CD14-positive monocyte (primary cell): ENCODE measurements around the gene PRF1. TPM values are rescaled to one million over a fixed set of nuclear protein-coding genes. Genes with fewer than 3 reads are reported as not detected.

Source experiments
- DNase-seq, 3 donors: peaks; one replicate each; pipeline ENCODE4 v3.0.0-alpha.2; 2011 to 2022
- H2AFZ ChIP-seq: 2 replicates; pipeline ENCODE4 v1.6.0; 2012; ENCODE audit warnings: mild to moderate bottlenecking, low read depth, low read length, inconsistent platforms; ENCODE audit not compliant: insufficient read depth, poor library complexity, severe bottlenecking
- H3K27ac ChIP-seq, 2 donors: 1 replicate in 1 of 2; 2 replicates in 1 of 2; pipeline ENCODE4 v1.5.1; 2012 to 2013; ENCODE audit warnings: low read length in 2 of 2, control low read depth in 1 of 2, inconsistent platforms in 1 of 2, low read depth in 1 of 2, mild to moderate bottlenecking in 1 of 2
- H3K27me3 ChIP-seq, 2 donors: one replicate each; pipeline versions ENCODE4 v1.6.0 to v1.6.1; 2011 to 2013; ENCODE audit warnings: low read length in 2 of 2; ENCODE audit not compliant: control insufficient read depth in 2 of 2, insufficient read depth in 2 of 2
- H3K36me3 ChIP-seq, 2 donors: replicated peaks in 1 of 2; 1 replicate in 1 of 2; 2 replicates in 1 of 2; pipeline versions ENCODE4 v1.5.1 to v1.6.1; 2012 to 2013; ENCODE audit warnings: low read length in 2 of 2, control low read depth in 1 of 2, inconsistent platforms in 1 of 2, mild to moderate bottlenecking in 1 of 2; ENCODE audit not compliant: insufficient read depth in 2 of 2, control insufficient read depth in 1 of 2
- H3K4me1 ChIP-seq, 2 donors: 1 replicate in 1 of 2; 2 replicates in 1 of 2; pipeline versions ENCODE4 v1.5.1 to v1.6.1; 2012 to 2013; ENCODE audit warnings: low read length in 2 of 2, control low read depth in 1 of 2, inconsistent platforms in 1 of 2, mild to moderate bottlenecking in 1 of 2, moderate library complexity in 1 of 2; ENCODE audit not compliant: insufficient read depth in 2 of 2, control insufficient read depth in 1 of 2
- H3K4me2 ChIP-seq: replicated peaks from 2 replicates; pipeline ENCODE3; 2012; ENCODE audit warnings: low read length, moderate library complexity, mild to moderate bottlenecking; ENCODE audit not compliant: poor library complexity, severe bottlenecking; ENCODE audit errors: extremely low read depth
- H3K4me3 ChIP-seq, 3 experiments: fragments of 200-600 bp in 1 of 3; sonication (generic) in 1 of 3; replicated peaks in 1 of 3; 1 replicate in 2 of 3; 2 replicates in 1 of 3; pipeline ENCODE4 v1.5.1; 2011 to 2013; ENCODE audit warnings: low read length in 3 of 3, mild to moderate bottlenecking in 3 of 3, control low read depth in 2 of 3, low read depth in 2 of 3, inconsistent platforms in 1 of 3, moderate library complexity in 1 of 3
- H3K79me2 ChIP-seq: 2 replicates; pipeline ENCODE4 v1.6.0; 2012; ENCODE audit warnings: mild to moderate bottlenecking, control low read depth, inconsistent platforms, low read length, moderate library complexity; ENCODE audit not compliant: insufficient read depth
- H3K9ac ChIP-seq: 2 replicates; pipeline ENCODE4 v1.6.0; 2017; ENCODE audit warnings: low read length, mild to moderate bottlenecking; ENCODE audit not compliant: insufficient read depth, poor library complexity, severe bottlenecking
- H3K9me3 ChIP-seq, 2 donors: replicated peaks in 1 of 2; 1 replicate in 1 of 2; 2 replicates in 1 of 2; pipeline versions ENCODE4 v1.5.1 to v1.6.1; 2012 to 2013; ENCODE audit warnings: low read length in 2 of 2, control low read depth in 1 of 2; ENCODE audit not compliant: control insufficient read depth in 1 of 2, insufficient read depth in 1 of 2
- H4K20me1 ChIP-seq: 2 replicates; pipeline ENCODE4 v1.6.0; 2012; ENCODE audit warnings: mild to moderate bottlenecking, low read length, control low read depth, moderate library complexity; ENCODE audit not compliant: insufficient read depth
- H3K27ac Mint-ChIP-seq, 7 donors: one replicate each; pipeline ENCODE4 v1.8.0; 2020; ENCODE audit warnings: mild to moderate bottlenecking in 7 of 7, mixed read lengths in 7 of 7, moderate library complexity in 6 of 7, inconsistent platforms in 2 of 7
- H3K27me3 Mint-ChIP-seq, 3 donors: one replicate each; pipeline ENCODE4 v1.8.0; 2021 to 2022; ENCODE audit warnings: low read depth in 3 of 3, mild to moderate bottlenecking in 3 of 3, mixed read lengths in 3 of 3, moderate library complexity in 3 of 3, inconsistent platforms in 1 of 3
- H3K36me3 Mint-ChIP-seq, 2 donors: one replicate each; pipeline ENCODE4 v1.8.0; 2020; ENCODE audit warnings: mixed read lengths in 2 of 2, inconsistent platforms in 1 of 2, mild to moderate bottlenecking in 1 of 2
- H3K4me1 Mint-ChIP-seq: one replicate; pipeline ENCODE4 v1.8.0; 2020; ENCODE audit warnings: mild to moderate bottlenecking, mixed read lengths
- H3K4me3 Mint-ChIP-seq, 2 donors: one replicate each; pipeline ENCODE4 v1.8.0; 2020; ENCODE audit warnings: mild to moderate bottlenecking in 2 of 2, mixed read lengths in 2 of 2, moderate library complexity in 1 of 2
- H3K9me3 Mint-ChIP-seq, 7 donors: one replicate each; pipeline ENCODE4 v1.8.0; 2020 to 2022; ENCODE audit warnings: mixed read lengths in 7 of 7, mild to moderate bottlenecking in 6 of 7, moderate library complexity in 6 of 7, inconsistent platforms in 2 of 7
- WGBS: methylation state at CpG from one replicate; pipeline ENCODE4 v1.1.5; 2013; ENCODE audit warnings: missing lambda C conversion rate; ENCODE audit not compliant: insufficient coverage; 5-methylcytosine and 5-hydroxymethylcytosine counted together
- intact Hi-C, 2 donors: fragments of 100-400 bp; cut with micrococcal nuclease; formaldehyde crosslinking; loops; one replicate each; pipeline versions ENCODE4 v1.15.0 to v1.15.1; 2023
- polyA plus RNA-seq, 3 donors: library from polyadenylated mRNA; depleted of rRNA in 1 of 3; unstranded in 2 of 3; stranded (reverse) in 1 of 3; fragments of 300-500 nt in 2 of 3; fragments of >200 nt in 1 of 3; fragmentation: Illumina TruSeq in 2 of 3; gene quantifications; 1 replicate in 2 of 3; 2 replicates in 1 of 3; pipeline ENCODE4 v1.2.3, GENCODE V29; 2012 to 2021
- TF ChIP-seq, protein P1 (sequence below): fragments of 200-600 bp; IDR thresholded peaks from one replicate; pipeline ENCODE4 v1.8.0; 2022; ENCODE audit warnings: antibody characterized with exemption, mild to moderate bottlenecking

The PRF1 gene
- polyA plus RNA-seq, 3 donors: 0.09 to 2.7 (median 2.4) TPM

DNA sequence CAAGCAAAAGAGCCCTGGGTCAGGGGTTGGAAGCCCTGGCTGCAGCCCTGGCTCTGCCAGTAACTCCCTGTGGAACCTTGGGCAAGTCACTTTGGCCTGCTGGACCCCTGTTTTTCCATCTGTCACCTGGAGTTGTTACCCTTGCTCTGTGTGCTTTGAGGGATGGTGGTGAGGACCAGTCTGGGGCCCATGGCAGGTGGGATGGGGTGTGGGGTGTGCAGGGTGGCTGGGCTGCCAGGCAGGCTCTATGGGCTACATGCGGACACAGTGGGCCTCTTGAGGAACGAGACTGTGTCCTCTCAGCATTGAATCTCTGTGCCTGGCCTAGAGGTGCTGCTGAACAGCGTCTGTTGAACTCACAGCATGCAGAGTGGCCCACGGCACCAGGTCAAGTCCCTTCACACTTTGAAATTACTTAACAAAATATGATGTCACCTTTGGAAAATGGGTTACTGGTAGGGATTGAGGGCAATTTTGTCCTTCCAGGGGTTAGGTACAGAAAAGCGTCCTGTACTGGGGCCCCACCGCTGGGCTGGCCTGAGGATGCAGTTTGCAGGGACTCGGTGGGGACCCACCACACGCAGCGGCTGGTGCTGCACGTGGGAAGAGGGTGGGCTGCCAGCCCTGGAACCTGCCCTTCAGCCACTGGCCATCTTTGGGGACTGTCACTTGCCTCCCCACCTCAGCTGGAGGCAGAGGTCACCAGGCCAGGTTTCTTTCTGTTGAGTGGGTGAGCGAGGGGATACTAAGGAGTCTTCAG lies 45.3 kb downstream of the PRF1 start:
- WGBS: 100% methylated on average over 7 of the region's 11 CpGs

DNA sequence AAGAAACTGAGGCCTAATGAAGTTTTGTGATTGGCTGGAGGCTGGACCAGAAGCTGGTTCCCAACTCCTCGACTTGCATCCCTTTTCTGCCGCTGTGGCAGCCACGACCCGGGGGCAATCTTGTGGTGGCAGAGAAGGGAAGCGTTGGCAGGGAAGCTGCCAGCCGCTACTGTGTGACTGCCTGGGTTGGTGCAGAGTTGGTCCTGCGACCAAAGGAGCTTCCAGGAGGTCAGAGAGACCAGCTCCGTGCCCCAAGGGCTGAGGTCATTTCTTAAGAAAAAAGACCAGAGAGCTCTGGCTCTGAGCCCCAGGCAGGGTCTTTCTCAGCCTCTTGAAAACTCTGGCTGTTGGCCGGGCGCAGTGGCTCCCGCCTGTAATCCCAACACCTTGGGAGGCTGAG lies 47.2 kb downstream of the PRF1 start:
- no peak overlapping the region for H3K9ac ChIP-seq
- Mint-ChIP-seq H3K36me3 (no peaks in the 10 kb centered on the region), H3K4me3 (no peak overlapping the region), H3K9me3 (no peaks in the 10 kb centered on the region), H3K27ac (no peak overlapping the region), H3K4me1 (peaks cover 12% of the 10 kb centered on the region), H3K27me3 (peaks cover 1 to 7% (median 6%) of the 10 kb centered on the region in 3 donors)
- H3K4me1 ChIP-seq: peaks cover 8% of the 10 kb centered on the region in 2 donors
- no peaks in the 10 kb centered on the region for H3K27me3 ChIP-seq
- no peak overlapping the region for H3K4me3 ChIP-seq
- 61% methylated on average over 11 of the region's 11 CpGs for WGBS
- DNase-seq: no peak
- no peaks in the 10 kb centered on the region for H3K79me2 ChIP-seq
- H3K4me2 ChIP-seq: no peak overlapping the region
- intact Hi-C loops: no loop called here
- H3K27ac ChIP-seq: no peak overlapping the region
- H3K36me3 ChIP-seq: no peaks in the 10 kb centered on the region
- no peaks in the 10 kb centered on the region for H4K20me1 ChIP-seq
- H2AFZ ChIP-seq: no peak overlapping the region
- H3K9me3 ChIP-seq: no peaks in the 10 kb centered on the region
- TF ChIP-seq, protein P1, sequence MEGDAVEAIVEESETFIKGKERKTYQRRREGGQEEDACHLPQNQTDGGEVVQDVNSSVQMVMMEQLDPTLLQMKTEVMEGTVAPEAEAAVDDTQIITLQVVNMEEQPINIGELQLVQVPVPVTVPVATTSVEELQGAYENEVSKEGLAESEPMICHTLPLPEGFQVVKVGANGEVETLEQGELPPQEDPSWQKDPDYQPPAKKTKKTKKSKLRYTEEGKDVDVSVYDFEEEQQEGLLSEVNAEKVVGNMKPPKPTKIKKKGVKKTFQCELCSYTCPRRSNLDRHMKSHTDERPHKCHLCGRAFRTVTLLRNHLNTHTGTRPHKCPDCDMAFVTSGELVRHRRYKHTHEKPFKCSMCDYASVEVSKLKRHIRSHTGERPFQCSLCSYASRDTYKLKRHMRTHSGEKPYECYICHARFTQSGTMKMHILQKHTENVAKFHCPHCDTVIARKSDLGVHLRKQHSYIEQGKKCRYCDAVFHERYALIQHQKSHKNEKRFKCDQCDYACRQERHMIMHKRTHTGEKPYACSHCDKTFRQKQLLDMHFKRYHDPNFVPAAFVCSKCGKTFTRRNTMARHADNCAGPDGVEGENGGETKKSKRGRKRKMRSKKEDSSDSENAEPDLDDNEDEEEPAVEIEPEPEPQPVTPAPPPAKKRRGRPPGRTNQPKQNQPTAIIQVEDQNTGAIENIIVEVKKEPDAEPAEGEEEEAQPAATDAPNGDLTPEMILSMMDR: no peak

More for the DNA sequence above, 45.3 kb downstream of the PRF1 start:
- Histone ChIP-seq H3K4me1 (peaks cover 19 to 22% of the 10 kb centered on the region in 2 donors), H3K4me3 (no peak overlapping the region), H3K27ac (no peak overlapping the region), H4K20me1 (no peaks in the 10 kb centered on the region), H3K9me3 (no peaks in the 10 kb centered on the region), H3K27me3 (no peaks in the 10 kb centered on the region), H2AFZ (no peak overlapping the region), H3K4me2 (no peak overlapping the region), H3K36me3 (no peaks in the 10 kb centered on the region), H3K9ac (no peak overlapping the region), H3K79me2 (no peaks in the 10 kb centered on the region)
- no peak for DNase-seq
- no peaks in the 10 kb centered on the region for H3K9me3 Mint-ChIP-seq
- no peaks in the 10 kb centered on the region for H3K36me3 Mint-ChIP-seq
- no peak overlapping the region for H3K4me3 Mint-ChIP-seq
- peaks cover 25% of the 10 kb centered on the region for H3K4me1 Mint-ChIP-seq
- H3K27ac Mint-ChIP-seq: no peak overlapping the region
- peaks cover 1 to 7% (median 6%) of the 10 kb centered on the region in 3 donors for H3K27me3 Mint-ChIP-seq
- intact Hi-C loops: no loop called here
- TF ChIP-seq, protein P1: no peak
